ENCODE data around the gene ELMO1.

The ELMO1 gene

GRCh38 chr7:36896956-36897590 lies 551.6 kb downstream of the ELMO1 start:
- no peak overlapping the region for H3K27ac ChIP-seq
- TF ChIP-seq ZFX (IDR thresholded peaks at IDR 0.05; ENCODE audit: borderline replicate concordance) (no peak), CTCF (IDR thresholded peaks at IDR 0.05) (no peak)

GRCh38 chr7:36896418-36896817 lies 552.2 kb downstream of the ELMO1 start:
- no peak for TF ChIP-seq ZFX (IDR thresholded peaks at IDR 0.05; ENCODE audit: borderline replicate concordance)
- no peak overlapping the region for H3K27ac ChIP-seq

GRCh38 chr7:36895192-36895591 lies 553.5 kb downstream of the ELMO1 start:
- H3K27ac ChIP-seq = no peak overlapping the region
- TF ChIP-seq CTCF (IDR thresholded peaks at IDR 0.05) (no peak), ZFX (IDR thresholded peaks at IDR 0.05; ENCODE audit: borderline replicate concordance) (no peak)

- TF ChIP-seq CTCF (IDR thresholded peaks at IDR 0.05) (no peak), ZFX (IDR thresholded peaks at IDR 0.05; ENCODE audit: borderline replicate concordance) (no peak)
- no peak overlapping the region for H3K27ac ChIP-seq
These were observed 554.5 kb downstream of the ELMO1 start for GRCh38 chr7:36894190-36894589.

- TF ChIP-seq ZFX (IDR thresholded peaks at IDR 0.05; ENCODE audit: borderline replicate concordance) = no peak
- no peak overlapping the region for H3K27ac ChIP-seq
These were observed 559.5 kb downstream of the ELMO1 start for GRCh38 chr7:36889182-36889581.

GRCh38 chr7:36887969-36888368 lies 560.7 kb downstream of the ELMO1 start:
- no peak for TF ChIP-seq CTCF (IDR thresholded peaks at IDR 0.05)
- TF ChIP-seq ZFX (IDR thresholded peaks at IDR 0.05; ENCODE audit: borderline replicate concordance) = no peak

GRCh38 chr7:36887233-36887632 lies 561.4 kb downstream of the ELMO1 start:
- TF ChIP-seq ZFX (IDR thresholded peaks at IDR 0.05; ENCODE audit: borderline replicate concordance) (no peak), CTCF (IDR thresholded peaks at IDR 0.05) (no peak)
- no peak overlapping the region for H3K27ac ChIP-seq

More at GRCh38 chr7:36887969-36888368, 560.7 kb downstream of the ELMO1 start:
- H3K27ac ChIP-seq = no peak overlapping the region

GRCh38 chr7:36884910-36885309 lies 563.8 kb downstream of the ELMO1 start:
- TF ChIP-seq ZFX (IDR thresholded peaks at IDR 0.05; ENCODE audit: borderline replicate concordance) (no peak), CTCF (IDR thresholded peaks at IDR 0.05) (no peak)
- no peak overlapping the region for H3K27ac ChIP-seq

Measured in 22Rv1 (cell line).